HepG2 (cell line): Measurements from ENCODE around the gene CXXC5. TPM values are rescaled to one million over a fixed set of nuclear protein-coding genes. Genes with fewer than 3 reads are reported as not detected.

Source experiments
- PRDM15 ChIP-seq: sonication (generic); formaldehyde crosslinking; IDR thresholded peaks from 2 replicates; pipeline ENCODE4 v1.4.0; 2020; ENCODE audit warnings: missing genetic modification reagents
- TOE1 ChIP-seq: sonication (generic); formaldehyde crosslinking; IDR thresholded peaks from 2 replicates; pipeline ENCODE4 v1.4.0; 2020; ENCODE audit warnings: mild to moderate bottlenecking, missing genetic modification reagents
- ZNF180 ChIP-seq: sonication (generic); formaldehyde crosslinking; IDR thresholded peaks from 2 replicates; pipeline ENCODE4 v1.4.0; 2020; ENCODE audit warnings: low read depth, missing genetic modification reagents, borderline replicate concordance
- ZNF350 ChIP-seq: sonication (generic); formaldehyde crosslinking; IDR thresholded peaks from 2 replicates; pipeline ENCODE4 v1.4.0; 2020; ENCODE audit warnings: mild to moderate bottlenecking, low read depth, missing genetic modification reagents, borderline replicate concordance
- polyA plus RNA-seq, 8 experiments: library from polyadenylated mRNA; depleted of rRNA in 3 of 8; stranded (reverse) in 7 of 8; unstranded in 1 of 8; fragments of >200 nt; fragmentation: Illumina TruSeq in 4 of 8; extraction: Trizol in 4 of 8; gene quantifications; 2 replicates each; pipeline versions ENCODE4 v1.2.1 to v1.2.3, GENCODE V29; 2011 to 2016; ENCODE audit warnings: low read depth in 4 of 8, missing spikeins in 1 of 8, mixed read lengths in 1 of 8; ENCODE audit not compliant: insufficient read depth in 1 of 8
- total RNA-seq, 5 experiments: library from RNA; depleted of rRNA; stranded (reverse); fragments of >200 nt; fragmentation: Illumina TruSeq; extraction: Trizol; gene quantifications; 2 replicates each; pipeline ENCODE4 v1.2.3, GENCODE V29; 2016; ENCODE audit warnings: low read depth in 1 of 5
- TF ChIP-seq, protein P1 (sequence below): sonication (generic); formaldehyde crosslinking; IDR thresholded peaks from 2 replicates; pipeline ENCODE4 v1.5.0; 2020; ENCODE audit warnings: mild to moderate bottlenecking, missing genetic modification reagents, borderline replicate concordance
- TF ChIP-seq, protein P2 (sequence below): sonication (generic); formaldehyde crosslinking; IDR thresholded peaks from 2 replicates; pipeline ENCODE4 v1.8.0; 2022; ENCODE audit warnings: missing genetic modification reagents, low read depth, mild to moderate bottlenecking, borderline replicate concordance

Gene CXXC5
- total and polyA plus RNA-seq, 2 of the 13 experiments (the other 11 are each of a cell fraction or from before 2014, with no cell fraction given) = 32.3 to 33.0 TPM

GRCh38 chr5:139711906-139712224 lies 63.7 kb downstream of the CXXC5 start (continued):
- TF ChIP-seq, protein P1, sequence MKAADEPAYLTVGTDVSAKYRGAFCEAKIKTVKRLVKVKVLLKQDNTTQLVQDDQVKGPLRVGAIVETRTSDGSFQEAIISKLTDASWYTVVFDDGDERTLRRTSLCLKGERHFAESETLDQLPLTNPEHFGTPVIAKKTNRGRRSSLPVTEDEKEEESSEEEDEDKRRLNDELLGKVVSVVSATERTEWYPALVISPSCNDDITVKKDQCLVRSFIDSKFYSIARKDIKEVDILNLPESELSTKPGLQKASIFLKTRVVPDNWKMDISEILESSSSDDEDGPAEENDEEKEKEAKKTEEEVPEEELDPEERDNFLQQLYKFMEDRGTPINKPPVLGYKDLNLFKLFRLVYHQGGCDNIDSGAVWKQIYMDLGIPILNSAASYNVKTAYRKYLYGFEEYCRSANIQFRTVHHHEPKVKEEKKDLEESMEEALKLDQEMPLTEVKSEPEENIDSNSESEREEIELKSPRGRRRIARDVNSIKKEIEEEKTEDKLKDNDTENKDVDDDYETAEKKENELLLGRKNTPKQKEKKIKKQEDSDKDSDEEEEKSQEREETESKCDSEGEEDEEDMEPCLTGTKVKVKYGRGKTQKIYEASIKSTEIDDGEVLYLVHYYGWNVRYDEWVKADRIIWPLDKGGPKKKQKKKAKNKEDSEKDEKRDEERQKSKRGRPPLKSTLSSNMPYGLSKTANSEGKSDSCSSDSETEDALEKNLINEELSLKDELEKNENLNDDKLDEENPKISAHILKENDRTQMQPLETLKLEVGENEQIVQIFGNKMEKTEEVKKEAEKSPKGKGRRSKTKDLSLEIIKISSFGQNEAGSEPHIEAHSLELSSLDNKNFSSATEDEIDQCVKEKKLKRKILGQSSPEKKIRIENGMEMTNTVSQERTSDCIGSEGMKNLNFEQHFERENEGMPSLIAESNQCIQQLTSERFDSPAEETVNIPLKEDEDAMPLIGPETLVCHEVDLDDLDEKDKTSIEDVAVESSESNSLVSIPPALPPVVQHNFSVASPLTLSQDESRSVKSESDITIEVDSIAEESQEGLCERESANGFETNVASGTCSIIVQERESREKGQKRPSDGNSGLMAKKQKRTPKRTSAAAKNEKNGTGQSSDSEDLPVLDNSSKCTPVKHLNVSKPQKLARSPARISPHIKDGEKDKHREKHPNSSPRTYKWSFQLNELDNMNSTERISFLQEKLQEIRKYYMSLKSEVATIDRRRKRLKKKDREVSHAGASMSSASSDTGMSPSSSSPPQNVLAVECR (CRISPR knock-in tag) = no peak
- no peak for TF ChIP-seq TOE1 (CRISPR knock-in tag)
- TF ChIP-seq, protein P2, sequence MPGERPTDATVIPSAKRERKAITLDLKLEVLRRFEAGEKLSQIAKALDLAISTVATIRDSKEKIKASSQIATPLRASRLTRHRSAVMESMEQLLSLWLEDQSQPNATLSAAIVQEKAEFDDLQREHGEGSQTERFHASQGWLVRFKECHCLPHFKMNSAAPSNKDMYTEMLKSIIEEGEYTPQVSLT (CRISPR knock-in tag) = no peak
- TF ChIP-seq ZNF350 (CRISPR knock-in tag) = no peak
- TF ChIP-seq PRDM15 (CRISPR knock-in tag) = no peak
- TF ChIP-seq ZNF180 (CRISPR knock-in tag) = no peak
